Measurements from ENCODE around the gene LRFN4.
A peak's percentile ranks its signal among the peaks of the same experiment; 100 is the strongest.

LRFN4 gene

DNA sequence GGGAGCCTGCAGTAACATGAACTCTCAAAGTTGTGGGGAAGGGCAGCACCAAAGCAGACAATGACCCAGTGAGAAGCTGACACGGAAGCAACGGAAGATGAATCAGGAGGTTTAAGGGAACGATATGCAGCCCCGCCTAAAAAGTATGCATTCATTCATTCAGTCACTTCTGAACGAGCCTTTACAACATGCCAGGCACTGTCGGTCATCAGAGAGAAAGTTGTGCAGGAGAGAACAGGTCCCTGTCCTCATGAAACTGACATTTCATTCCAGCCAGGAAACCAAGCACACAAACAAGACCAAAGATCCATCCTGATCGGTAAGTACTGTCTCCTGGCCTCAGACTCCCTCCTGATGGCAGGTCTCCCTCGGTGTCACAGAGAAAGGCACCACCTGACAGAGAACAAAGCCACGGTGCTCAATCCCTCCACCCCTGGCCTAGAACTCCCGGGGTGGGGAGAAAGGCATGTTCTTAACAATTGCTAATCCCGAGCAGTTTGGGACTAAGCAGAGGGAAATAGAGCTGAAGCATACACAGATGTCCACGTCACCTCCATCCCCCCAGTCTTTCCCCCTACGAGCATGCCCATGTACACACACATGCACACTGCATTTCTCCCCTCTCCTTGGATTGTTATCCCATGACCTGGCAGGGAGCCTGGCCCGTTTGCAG, 49.3 kb downstream of the LRFN4 start:
- Histone ChIP-seq H3K36me3 (replicated peaks) (no peaks in the 10 kb centered on the region), H3K27ac (peak overlapping the region; percentile 28), H3K4me3 (ENCODE audit: low read depth, low read length) (no peak overlapping the region), H3K27me3 (replicated peaks) (no peaks in the 10 kb centered on the region)
- TF ChIP-seq, protein P1, sequence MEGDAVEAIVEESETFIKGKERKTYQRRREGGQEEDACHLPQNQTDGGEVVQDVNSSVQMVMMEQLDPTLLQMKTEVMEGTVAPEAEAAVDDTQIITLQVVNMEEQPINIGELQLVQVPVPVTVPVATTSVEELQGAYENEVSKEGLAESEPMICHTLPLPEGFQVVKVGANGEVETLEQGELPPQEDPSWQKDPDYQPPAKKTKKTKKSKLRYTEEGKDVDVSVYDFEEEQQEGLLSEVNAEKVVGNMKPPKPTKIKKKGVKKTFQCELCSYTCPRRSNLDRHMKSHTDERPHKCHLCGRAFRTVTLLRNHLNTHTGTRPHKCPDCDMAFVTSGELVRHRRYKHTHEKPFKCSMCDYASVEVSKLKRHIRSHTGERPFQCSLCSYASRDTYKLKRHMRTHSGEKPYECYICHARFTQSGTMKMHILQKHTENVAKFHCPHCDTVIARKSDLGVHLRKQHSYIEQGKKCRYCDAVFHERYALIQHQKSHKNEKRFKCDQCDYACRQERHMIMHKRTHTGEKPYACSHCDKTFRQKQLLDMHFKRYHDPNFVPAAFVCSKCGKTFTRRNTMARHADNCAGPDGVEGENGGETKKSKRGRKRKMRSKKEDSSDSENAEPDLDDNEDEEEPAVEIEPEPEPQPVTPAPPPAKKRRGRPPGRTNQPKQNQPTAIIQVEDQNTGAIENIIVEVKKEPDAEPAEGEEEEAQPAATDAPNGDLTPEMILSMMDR (IDR thresholded peaks at IDR 0.05; ENCODE audit: low read depth, low read length, missing control alignments), result no peak
- in situ Hi-C loops (cut with HindIII; ENCODE audit: low pct_ligation_motif_present, low sequenced_read_pairs), result no loop called here
- peak; percentile 33 for DNase-seq

GRCh38 chr11:66907751-66908630, 51.1 kb downstream of the LRFN4 start:
- Histone ChIP-seq H3K27ac (no peak overlapping the region), H3K36me3 (replicated peaks) (no peaks in the 10 kb centered on the region), H3K4me3 (ENCODE audit: low read depth, low read length) (no peak overlapping the region), H3K27me3 (replicated peaks) (no peaks in the 10 kb centered on the region)
- no peak for DNase-seq
- in situ Hi-C loops (cut with HindIII; ENCODE audit: low pct_ligation_motif_present, low sequenced_read_pairs), result no loop called here
- TF ChIP-seq, protein P1 (IDR thresholded peaks at IDR 0.05; ENCODE audit: low read depth, low read length, missing control alignments), result no peak

DNA sequence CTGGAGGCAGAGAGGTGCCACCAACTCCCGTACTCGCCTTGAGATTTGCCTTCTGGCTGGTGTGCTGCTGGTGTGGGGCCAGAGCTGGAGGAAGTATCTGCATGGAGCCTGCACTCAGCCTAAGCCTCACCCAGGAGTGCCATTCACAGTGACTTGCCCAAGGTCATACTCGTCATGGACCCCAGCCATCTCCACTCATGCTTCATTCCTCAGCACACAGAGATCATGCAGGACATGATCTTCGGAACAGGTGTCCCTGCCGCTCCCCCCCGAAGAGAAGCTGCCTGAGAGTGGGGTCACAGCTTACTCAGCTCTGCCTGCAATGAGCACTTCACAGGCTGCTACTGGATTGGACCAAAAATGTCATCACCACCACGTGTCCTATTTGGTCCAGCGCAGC, 52.3 kb downstream of the LRFN4 start:
- in situ Hi-C loops (cut with HindIII; ENCODE audit: low pct_ligation_motif_present, low sequenced_read_pairs), result no loop called here
- TF ChIP-seq, protein P1 (IDR thresholded peaks at IDR 0.05; ENCODE audit: low read depth, low read length, missing control alignments), result no peak
- H3K27ac ChIP-seq, result no peak overlapping the region
- H3K36me3 ChIP-seq (replicated peaks), result no peaks in the 10 kb centered on the region
- H3K27me3 ChIP-seq (replicated peaks), result no peaks in the 10 kb centered on the region
- DNase-seq, result no peak
- H3K4me3 ChIP-seq (ENCODE audit: low read depth, low read length), result no peak overlapping the region

- Histone ChIP-seq H3K4me3 (ENCODE audit: low read depth, low read length) (no peak overlapping the region), H3K36me3 (replicated peaks) (no peaks in the 10 kb centered on the region), H3K27me3 (replicated peaks) (no peaks in the 10 kb centered on the region), H3K27ac (no peak overlapping the region)
- TF ChIP-seq, protein P1 (IDR thresholded peaks at IDR 0.05; ENCODE audit: low read depth, low read length, missing control alignments), result no peak
- in situ Hi-C loops (cut with HindIII; ENCODE audit: low pct_ligation_motif_present, low sequenced_read_pairs), result no loop called here
- DNase-seq, result no peak
Measured at GRCh38 chr11:66910016-66910415, 53.2 kb downstream of the LRFN4 start.
